NCI-H446 (cell line): ENCODE measurements around the gene ADGRB3.
"Not testable (repeated sequence)": the region's sequence is repeated elsewhere in the genome, so short reads cannot be mapped to it uniquely, and the experiment has no call there.

Source experiments
- DNase-seq, 2 experiments: peaks; one replicate each; lab custom pipeline; 2025; lab: John Stamatoyannopoulos, UW

ADGRB3 gene

DNA sequence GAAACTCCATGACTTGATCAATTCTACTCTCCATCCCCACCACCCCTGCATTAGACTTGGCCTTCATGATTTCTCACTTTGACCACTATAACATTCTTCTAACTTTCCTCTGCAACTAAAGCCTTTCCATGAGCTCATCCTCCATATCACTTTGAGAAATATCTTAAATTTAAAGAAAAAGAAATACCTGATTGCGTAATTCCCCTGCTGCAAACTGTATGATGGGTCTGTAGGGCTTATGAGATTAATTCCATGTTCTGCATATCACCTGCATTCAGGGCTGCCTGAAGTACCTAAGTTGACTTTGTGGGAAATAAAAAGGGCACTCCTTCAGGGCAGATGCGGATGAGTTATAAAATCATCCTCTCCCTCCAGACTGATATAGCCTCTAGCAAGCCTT lies 611.9 kb downstream of the ADGRB3 start:
- DNase-seq, result no peak

DNA sequence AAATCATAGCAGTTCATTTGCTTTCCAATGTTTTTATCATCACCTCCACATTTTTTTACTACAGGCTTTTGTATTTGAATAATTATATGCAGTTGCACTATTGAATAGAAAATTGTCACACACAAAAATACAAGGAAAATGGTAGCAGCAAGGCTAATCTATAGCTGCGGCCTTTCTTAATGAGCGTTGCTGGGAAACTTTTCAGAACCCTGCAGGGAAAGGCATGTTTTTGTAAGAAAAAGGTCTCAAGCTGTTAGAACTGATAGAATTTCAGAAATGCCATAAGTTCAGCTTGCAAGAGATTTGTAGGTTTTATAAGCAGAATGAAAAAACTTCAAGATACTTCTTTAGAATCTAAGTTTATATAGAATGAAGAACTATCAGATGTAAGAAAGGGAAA lies 625.9 kb downstream of the ADGRB3 start:
- no peak for DNase-seq

DNA sequence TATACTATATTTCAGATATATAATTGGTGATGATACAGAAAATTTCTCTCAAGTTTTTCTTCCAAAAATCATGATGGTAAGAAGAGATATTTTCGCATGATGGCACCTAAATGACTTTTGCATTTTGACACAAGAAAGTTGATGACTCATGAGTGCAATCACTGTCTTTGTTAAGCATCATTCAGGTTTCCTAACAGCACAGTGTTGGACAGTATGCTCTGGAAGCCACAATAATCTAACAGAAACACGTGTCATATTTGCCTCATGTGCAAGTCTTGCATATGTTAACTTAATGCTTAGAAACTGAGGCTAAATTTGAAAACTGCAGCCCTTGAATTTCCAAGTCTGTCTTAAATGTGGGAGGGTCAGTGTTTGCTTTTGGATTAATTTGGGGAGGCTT lies 628.2 kb downstream of the ADGRB3 start:
- DNase-seq, result no peak

DNA sequence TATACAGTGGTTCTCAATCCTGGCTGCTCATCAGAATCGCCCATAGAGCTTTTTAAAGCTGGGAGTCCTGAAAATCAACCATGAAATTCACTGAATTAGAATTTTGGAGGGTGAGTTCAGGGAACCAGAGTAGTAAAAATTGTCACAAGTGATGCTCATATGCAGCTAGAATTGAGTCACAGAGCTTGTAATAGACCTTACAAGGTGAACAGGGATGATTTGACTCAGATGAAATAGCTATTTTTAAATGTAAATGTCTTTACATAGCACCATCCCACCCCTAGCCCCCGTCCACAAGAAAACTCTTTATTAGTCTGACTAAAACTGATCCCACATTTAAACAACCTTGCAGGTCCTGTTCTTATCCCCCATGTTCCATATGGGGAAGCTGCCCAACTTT lies 630.0 kb downstream of the ADGRB3 start:
- DNase-seq, result no peak

DNA sequence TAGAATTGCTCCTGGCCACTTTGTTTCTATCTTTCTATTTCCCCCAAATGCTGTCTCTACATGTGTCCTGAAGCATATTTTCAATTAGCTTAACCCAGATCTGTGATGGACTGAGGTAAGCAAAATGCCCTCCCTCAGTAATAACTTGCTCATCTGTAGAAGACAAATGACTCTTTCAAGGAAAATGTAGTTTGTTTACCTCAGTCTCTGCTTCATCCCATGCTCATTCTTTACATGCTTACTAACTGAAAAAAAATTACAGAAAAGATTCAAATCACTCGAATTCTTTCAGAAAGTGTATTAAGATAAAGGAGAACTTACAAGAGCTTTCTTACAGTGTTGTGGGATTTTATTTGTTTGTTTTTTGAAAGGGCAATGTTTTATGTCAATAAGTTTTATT lies 630.6 kb downstream of the ADGRB3 start:
- no peak for DNase-seq

DNA sequence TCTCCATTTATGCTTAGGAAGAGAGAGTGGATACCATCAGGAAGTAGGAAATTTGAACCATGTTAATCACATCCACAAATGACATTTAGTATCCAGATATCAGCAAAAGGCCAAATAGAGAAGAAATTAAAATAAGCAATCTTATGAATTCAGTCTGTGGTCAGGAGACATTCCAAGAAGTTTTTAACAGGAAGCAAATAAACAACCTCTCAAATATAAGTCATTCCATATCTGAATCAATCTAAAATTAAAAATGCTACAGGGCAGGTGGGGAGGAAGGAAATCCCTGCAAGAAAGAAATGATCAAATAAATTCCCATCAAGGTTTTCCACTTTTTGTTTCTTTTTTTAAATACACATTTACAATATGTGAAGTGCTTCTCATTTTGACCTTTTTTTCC lies 641.1 kb downstream of the ADGRB3 start:
- no peak for DNase-seq

DNA sequence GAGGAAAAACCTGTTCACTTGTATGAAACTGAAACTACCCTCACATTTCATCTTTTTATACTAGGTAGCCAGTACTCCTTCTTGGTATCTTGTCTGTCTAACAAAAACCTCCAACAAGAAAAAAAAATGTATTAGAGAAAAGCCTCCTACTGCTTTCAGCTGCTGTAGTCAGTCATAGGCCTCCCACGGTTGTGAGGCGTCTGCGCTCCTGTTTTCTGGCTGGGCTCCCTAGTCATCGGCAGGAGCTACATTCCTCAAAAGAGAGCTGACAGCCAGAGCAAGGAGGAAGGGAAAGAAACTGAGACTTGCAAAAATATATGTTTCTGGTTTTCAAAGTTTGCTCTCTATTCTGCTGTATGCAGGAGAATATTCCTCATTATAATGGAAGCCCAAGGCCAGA lies 644.7 kb downstream of the ADGRB3 start:
- DNase-seq, result peak in 1 of 2 experiments; percentile 24

DNA sequence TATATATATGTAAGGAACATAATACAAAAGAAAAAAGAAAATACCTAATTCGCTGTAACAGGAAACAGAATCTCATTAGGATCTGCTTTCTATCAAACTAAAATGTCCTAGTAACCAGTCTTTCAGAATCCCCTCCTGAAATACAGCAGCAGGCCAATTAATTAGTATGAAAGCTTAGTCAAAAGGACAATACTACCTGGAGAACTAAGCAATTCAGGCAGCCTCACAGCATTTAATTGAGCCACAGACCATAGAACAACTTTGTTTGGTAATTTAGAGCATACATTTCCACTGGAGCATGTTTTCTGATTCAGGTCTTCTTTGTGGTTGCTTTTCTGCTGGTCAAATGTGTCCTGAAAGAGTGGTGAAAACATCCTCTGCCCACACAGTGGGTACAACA lies 645.8 kb downstream of the ADGRB3 start:
- DNase-seq, result no peak

DNA sequence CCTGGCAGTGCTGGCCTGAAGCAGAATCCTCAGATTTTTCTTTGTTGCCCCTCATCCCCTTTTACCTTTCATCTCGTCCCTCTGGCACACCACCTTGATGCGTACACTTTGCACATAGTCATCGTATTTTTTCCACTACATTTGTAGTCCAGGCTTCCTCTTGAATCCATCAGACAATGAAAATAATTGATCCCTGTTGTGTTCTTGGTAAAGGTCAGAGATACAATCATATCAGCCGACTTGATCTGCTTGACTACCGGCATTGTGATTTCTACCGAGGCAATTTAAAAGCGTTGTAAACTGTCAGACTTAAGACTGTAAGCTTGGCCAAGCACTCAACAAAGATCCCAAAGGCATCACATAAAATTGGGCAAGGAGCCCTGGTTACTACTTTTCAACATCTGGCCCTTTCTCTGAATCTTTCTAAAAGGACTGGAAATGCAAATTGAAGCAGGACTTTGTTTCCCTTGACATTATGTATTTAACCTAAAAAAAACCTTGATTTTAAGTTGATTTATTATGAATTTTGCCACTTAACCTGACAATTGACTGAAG lies 649.2 kb downstream of the ADGRB3 start:
- peak in 1 of 2 experiments; percentile 15 for DNase-seq

DNA sequence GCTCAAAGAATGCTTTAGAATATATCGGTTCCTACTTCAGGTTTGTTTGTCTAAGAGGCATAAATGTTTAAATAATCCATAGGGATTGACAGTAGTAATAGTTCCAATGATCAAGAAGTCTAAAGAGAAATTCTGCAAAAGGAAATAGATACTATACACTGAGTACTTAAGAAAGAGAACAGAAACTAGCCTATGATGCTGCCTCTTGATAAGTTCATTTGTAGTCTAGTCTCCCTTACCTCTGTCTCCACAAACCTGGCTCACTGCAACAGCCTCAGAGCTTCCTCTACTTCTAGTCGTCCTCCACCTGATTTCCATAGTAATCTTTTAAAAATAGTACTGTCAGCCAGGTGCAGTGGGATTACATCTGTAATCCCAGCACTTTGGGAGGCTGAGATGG lies 650.0 kb downstream of the ADGRB3 start:
- no peak for DNase-seq

DNA sequence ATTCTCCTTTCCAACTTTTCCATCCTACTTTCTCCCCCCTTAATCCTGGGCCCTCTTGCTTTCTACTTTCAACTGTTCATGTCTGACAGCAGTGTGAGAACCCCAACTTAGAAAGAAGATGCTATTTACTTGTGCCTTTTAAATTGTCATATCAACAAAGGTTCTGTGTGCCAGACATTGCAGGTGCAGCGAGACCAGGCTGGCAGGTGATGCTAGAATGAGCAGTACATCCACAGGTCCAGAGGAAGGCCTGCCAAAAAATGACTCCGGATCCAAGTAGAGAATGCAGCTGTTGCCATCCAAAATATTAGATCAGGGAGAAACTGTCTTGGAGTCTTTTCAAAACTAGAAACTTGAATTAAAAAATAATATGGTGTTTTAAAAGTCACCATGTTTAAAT lies 651.2 kb downstream of the ADGRB3 start:
- DNase-seq, result no peak

DNA sequence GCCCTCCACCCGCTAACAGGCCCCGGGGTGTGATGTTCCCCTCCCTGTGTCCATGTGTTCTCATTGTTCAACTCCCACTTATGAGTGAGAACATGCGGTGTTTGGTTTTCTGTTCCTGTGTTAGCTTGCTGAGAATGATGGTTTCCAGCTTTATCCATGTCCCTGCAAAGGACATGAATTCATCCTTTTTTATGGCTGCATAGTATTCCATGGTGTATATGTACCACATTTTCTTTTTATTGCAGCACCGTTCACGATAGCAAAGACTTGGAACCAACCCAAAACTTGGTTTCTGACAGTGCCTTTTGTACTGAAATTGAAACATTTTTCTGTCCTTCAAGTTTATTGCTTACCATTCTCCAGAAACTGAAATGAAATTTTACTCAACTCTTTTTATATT lies 653.1 kb downstream of the ADGRB3 start:
- DNase-seq, result not testable (repeated sequence)

DNA sequence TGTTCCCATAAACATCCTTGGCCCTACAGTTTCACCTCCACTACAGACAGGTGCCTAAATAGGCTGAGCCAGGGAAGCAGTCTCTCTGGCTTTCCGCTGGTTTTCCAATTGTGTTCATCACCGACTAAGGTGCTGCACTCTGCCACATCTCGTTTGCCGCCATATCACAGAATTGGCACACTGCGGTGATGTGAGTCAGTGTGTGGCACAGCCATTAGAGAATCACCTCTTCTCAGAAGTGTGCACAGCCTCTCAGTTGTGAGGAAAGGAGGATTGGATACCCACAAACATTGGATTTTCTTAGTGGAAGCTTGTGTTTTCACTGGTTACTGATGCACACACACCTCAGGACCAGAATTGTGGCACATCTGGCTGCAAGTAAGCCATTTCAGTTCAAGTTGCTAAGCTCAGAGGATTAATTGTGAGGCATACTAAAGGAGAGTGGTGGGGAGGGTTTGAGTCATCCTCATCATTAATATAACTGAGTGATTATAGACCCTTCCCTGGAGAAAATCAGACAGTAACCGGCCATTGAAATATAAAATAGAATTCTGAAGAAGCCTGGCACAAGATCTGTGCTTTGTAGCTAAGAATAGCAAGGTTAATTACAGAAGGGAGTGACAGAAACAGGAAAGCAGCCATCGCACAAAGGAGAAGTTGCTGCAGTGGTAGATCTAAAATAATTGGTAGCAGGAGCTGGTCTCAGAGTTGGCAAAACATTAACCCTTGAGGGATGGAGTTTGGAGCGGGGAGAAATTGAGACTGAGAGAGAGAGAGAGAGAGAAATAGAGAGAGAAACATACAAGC lies 654.8 kb downstream of the ADGRB3 start:
- DNase-seq, result no peak

DNA sequence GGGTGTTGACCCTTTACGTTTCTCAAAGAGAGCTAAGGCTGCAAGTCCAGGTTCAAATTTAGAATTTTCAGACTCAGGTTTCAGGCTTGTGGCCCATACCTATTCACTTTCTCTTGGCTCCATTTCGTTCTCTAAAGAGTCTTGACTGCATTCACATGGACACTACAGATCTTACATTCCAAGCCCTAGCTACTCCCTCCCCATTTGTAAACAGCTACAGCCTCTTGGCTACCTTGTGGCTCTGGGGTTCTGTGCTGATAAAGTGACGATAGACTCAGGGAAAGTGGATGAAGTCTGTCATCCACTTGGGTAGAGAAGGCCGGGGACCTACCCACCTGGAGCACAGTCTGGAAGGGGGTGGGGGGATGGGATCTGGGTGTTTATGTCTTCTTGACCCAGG lies 658.4 kb downstream of the ADGRB3 start:
- DNase-seq, result no peak

DNA sequence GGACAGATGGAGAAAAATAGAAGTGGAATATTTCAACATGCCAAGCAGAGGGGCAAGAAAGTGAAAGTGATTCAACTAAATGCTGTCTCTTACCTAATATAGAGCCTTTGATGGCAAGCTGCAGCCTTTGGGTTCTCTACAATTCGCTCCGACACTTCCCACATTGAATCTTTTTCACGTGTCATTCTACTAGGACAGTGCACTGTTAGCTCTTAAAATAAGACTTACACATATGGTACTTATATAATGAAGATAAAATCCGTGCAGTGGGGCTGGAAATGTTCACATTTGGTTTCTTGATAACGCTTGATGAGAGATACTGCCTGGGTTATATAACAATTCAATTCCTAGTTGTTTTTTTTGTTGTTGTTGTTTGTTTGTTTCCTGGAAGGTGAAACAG lies 659.3 kb downstream of the ADGRB3 start:
- DNase-seq, result no peak

DNA sequence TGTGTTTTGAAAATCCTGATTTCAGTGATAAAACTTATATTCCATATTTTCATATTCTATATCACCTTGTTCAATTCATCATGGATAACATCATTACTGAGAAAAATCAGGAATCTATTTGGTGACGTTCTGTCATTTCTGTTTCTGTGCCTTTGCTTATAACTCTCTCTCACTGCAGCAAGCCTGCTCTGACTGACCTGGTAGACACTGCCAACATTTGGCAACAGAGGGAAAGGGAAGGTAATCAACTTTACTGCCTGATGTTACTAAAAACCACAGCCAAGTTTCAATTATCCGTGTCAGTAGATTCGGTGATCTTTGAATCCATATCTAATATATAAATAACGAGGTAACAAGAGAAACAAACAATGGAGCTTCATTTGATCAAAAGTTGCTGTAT lies 659.8 kb downstream of the ADGRB3 start:
- peak; percentile 8 to 27 for DNase-seq

DNA sequence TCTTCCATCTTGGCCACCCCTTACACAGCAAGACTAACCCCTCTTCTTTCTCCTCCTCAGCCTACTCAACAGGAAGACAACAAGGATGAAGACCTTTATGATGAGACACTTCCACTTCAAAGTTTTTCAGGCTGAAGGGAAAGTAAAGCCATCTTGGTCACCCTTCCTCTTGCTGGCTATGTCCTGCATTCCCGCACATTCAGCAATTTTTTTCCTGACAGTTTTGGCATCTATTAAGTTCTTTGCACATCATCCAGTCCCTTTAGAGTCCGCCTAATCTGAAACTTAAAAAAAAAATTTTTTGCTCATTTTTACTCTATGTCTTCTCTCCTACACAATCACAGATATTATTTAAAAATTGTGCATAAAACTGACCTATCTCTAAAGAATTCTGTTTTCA lies 668.3 kb downstream of the ADGRB3 start:
- no peak for DNase-seq

DNA sequence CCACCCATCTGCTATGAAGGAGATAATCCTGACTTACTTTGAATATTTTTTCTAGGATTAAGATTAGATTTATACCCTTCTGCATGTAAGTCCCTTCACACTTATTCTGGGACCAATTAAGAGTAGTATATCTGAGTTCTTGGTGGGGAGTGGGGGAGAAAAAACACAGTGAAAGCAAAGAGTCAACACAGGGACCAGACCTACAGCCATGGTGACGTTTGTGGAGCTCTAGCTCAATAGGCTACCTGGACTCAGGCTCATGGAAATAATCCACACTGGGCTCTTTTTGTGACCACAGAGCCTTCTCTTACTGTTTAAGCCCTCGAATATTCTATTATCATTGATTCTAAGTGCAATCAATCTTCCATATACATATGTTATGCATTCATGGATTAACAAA lies 670.4 kb downstream of the ADGRB3 start:
- DNase-seq, result no peak

DNA sequence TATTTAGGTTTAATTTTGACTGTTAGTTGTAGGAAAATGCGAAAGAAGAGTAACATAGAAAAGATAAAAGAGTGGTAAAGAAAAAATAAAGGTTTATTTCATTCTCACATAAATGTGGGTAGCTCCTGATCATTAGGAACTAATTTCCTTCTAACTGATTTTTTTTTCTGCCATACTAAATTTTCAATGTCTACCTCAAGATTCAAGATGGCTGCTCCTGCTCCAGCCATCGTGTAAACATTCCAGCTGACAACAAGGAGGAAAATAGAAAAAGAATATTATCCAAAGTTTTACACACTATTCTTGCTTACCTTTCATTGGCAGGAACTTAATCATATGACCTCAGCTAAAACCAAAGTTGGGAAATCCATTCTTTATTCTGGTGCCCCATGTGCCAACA lies 673.5 kb downstream of the ADGRB3 start:
- no peak for DNase-seq

DNA sequence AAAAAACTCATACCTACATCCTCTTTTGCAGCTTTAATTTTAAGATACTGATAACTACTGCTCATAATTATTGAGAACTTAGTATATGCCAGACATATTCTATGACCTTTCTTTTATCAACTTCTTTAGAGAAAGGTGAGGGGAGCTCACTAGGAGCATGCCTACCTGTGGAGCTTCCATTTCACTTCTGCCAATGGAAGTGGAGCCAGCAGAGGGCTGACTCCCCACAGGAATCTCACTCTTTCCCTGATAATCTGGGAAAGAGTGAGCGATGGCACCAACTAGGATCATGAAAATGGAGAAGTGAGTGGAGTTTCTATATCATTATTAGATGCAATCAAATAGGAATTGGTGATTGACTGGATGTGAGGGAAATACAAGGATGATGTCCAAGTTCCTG lies 676.8 kb downstream of the ADGRB3 start:
- DNase-seq, result no peak

DNA sequence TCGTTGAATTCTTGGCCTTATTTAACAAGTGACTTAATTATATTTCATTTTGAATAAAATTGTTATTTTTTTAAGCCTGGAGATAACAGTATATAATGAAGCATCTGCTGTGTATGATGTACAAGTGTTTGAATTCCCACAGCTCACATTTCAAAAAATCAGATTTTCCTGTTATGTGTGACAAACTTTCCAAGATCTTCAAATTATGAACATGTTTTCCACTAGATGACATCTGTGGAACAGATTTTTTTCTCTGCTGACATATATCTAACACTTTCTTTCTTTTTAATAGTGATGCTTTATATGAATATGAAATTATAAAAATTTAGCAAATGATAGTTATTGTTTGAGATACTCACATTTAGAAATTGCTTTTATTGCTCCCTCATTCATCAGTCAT lies 678.9 kb downstream of the ADGRB3 start:
- no peak for DNase-seq

DNA sequence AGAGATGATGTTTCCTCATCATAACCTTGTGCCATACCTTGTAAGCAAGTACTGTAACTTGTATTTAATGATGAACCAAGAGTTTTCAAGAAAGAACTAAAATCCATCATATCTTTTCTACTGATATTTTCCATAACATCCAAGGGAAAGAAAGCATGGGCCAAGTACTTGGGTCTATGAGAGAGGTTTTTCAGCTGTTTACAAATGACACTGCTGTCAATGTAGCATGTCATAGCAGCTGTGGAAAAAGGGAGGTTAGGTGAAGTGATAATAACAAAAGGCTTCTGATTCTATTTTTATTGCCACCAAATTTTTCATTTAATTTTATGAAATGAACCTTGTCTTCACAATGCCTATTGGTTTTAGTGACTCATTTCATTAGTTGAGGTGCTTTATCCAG lies 679.4 kb downstream of the ADGRB3 start:
- no peak for DNase-seq

DNA sequence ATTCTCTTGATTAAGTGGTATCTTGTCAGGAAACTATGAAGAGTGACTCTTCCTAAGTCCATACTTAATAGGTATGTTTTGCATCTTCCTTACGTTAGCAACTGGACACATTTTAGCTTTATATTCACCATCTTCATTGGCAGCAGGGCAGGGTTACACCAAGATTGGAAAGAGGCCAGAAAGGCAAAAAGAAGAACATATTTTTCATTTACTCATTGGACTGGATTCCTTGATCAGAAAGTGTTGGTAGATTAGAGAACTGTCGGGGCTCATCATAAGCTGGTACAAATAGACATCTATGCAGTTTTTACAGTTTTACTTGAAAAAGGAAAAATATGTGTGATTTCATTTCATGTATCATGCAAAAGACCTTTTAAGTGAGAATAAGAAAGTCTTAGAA lies 696.8 kb downstream of the ADGRB3 start:
- peak in 1 of 2 experiments; percentile 43 for DNase-seq

DNA sequence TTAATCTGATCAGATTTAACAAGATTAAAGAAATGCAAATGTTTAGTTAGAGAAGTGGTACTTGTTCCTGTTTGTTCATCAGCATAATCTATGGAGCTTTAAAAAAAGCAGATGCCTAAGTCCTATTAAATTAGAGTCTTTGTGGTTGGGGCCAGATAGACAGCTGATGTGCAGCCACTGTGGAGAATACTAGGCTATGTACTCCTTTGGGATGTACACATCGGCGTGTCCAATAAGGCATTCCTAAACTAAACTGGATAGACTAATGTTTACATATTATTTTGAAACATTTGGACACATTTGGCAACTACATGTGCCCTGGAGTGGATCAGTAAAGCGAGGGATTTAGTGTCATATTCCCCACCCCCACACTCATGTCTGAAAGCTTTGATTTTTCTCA lies 702.2 kb downstream of the ADGRB3 start:
- peak in 1 of 2 experiments; percentile 10 for DNase-seq
